EL (cell line): ENCODE results near the gene EEF2.
A peak's percentile ranks its signal among the peaks of the same experiment; 100 is the strongest.
"Not testable (repeated sequence)": the region's sequence is repeated elsewhere in the genome, so short reads cannot be mapped to it uniquely, and the experiment has no call there.

Source experiments
- DNase-seq: peaks from one replicate; pipeline ENCODE4 v3.0.0-alpha.2; 2016

Gene EEF2

GRCh38 chr19:4014541-4015491 is 29.6 kb upstream of the EEF2 start:
- no peak for DNase-seq

GRCh38 chr19:4013886-4014540 is 28.8 kb upstream of the EEF2 start:
- DNase-seq, result no peak

GRCh38 chr19:4012975-4013634 is 27.8 kb upstream of the EEF2 start:
- DNase-seq, result no peak

- DNase-seq, result no peak
Measured at GRCh38 chr19:4012092-4012974, 27.1 kb upstream of the EEF2 start.

GRCh38 chr19:4011430-4011829 is 26.2 kb upstream of the EEF2 start:
- DNase-seq, result not testable (repeated sequence)

- no peak for DNase-seq
Measured at GRCh38 chr19:4010808-4011110, 25.5 kb upstream of the EEF2 start.

- no peak for DNase-seq
Measured at GRCh38 chr19:4009990-4010807, 24.9 kb upstream of the EEF2 start.

GRCh38 chr19:4007836-4008539 is 22.7 kb upstream of the EEF2 start:
- peak; percentile 43 for DNase-seq

GRCh38 chr19:4007021-4007835 is 22.0 kb upstream of the EEF2 start, which contains the start of gene PIAS4:
Gene PIAS4, plus strand, starts transcription at chr19:4007736. Its CDS starts 25 bp downstream, at chr19:4007761.
- peak; percentile 96 for DNase-seq

GRCh38 chr19:4005436-4005835 is 20.2 kb upstream of the EEF2 start:
- DNase-seq, result not testable (repeated sequence)

GRCh38 chr19:4000798-4001197 is 15.5 kb upstream of the EEF2 start:
- DNase-seq, result not testable (repeated sequence)

- DNase-seq, result not testable (repeated sequence)
Measured at GRCh38 chr19:3998667-3999412, 13.6 kb upstream of the EEF2 start.

GRCh38 chr19:3995607-3996006 is 10.3 kb upstream of the EEF2 start:
- DNase-seq, result no peak

GRCh38 chr19:3990815-3991117 is 5.5 kb upstream of the EEF2 start:
- DNase-seq, result no peak

GRCh38 chr19:3987619-3988371 is 2.5 kb upstream of the EEF2 start:
- peak; percentile 82 for DNase-seq

- peak; percentile 82 for DNase-seq
Measured at GRCh38 chr19:3986260-3987041, 1.2 kb upstream of the EEF2 start.

- no peak for DNase-seq
Measured at GRCh38 chr19:3985643-3986259, 488 bp upstream of the EEF2 start.

- no peak for DNase-seq
Measured at GRCh38 chr19:3984584-3984907, 717 bp downstream of the EEF2 start.
